Ascending aorta (tissue), 2 donors: Measurements from ENCODE around the gene SHQ1. TPM values are rescaled to one million over a fixed set of nuclear protein-coding genes. Genes with fewer than 3 reads are reported as not detected.
A peak's percentile ranks its signal among the peaks of the same experiment; 100 is the strongest.

ENCODE experiments used
- DNase-seq, 2 donors: peaks; one replicate each; pipeline ENCODE4 v3.0.0-alpha.2; 2019; ENCODE audit warnings: low spot score in 2 of 2
- H3K27ac ChIP-seq, 2 donors: fragments of 200-600 bp; sonication (generic); one replicate each; pipeline ENCODE4 v1.5.1; 2016 to 2017; ENCODE audit warnings: mild to moderate bottlenecking in 1 of 2
- H3K27me3 ChIP-seq: fragments of 200-600 bp; sonication (generic); one replicate; pipeline ENCODE4 v1.5.1; 2017
- H3K36me3 ChIP-seq, 2 donors: fragments of 200-600 bp; sonication (generic); one replicate each; pipeline ENCODE4 v1.5.1; 2016
- H3K4me1 ChIP-seq, 2 donors: fragments of 200-600 bp; sonication (generic); one replicate each; pipeline ENCODE4 v1.5.1; 2016 to 2017; ENCODE audit warnings: mild to moderate bottlenecking in 1 of 2
- H3K4me3 ChIP-seq, 2 donors: fragments of 200-600 bp; sonication (generic); one replicate each; pipeline ENCODE4 v1.5.1; 2016 to 2017; ENCODE audit warnings: mild to moderate bottlenecking in 1 of 2
- H3K9me3 ChIP-seq, 2 donors: fragments of 200-600 bp; sonication (generic); one replicate each; pipeline ENCODE4 v1.5.1; 2016
- intact Hi-C: fragments of 100-400 bp; cut with DNase I; formaldehyde crosslinking; loops from one replicate; pipeline ENCODE4 v1.15.1; 2023
- total RNA-seq: library from RNA; depleted of rRNA; stranded (reverse); fragments of >200 nt; gene quantifications from one replicate; pipeline ENCODE4 v1.1.0, GENCODE V29; 2016
- TF ChIP-seq, protein P1 (sequence below), 3 experiments: fragments of 200-600 bp in 2 of 3; fragments of 450-650 bp in 1 of 3; sonication (generic) in 2 of 3; IDR thresholded peaks; one replicate each; pipeline ENCODE4 v1.5.1; 2016 to 2019; ENCODE audit warnings: antibody characterized with exemption in 3 of 3, mild to moderate bottlenecking in 1 of 3, moderate library complexity in 1 of 3

SHQ1 gene
- total RNA-seq, 1 donor from 2014 or later: 4.2 TPM

DNA sequence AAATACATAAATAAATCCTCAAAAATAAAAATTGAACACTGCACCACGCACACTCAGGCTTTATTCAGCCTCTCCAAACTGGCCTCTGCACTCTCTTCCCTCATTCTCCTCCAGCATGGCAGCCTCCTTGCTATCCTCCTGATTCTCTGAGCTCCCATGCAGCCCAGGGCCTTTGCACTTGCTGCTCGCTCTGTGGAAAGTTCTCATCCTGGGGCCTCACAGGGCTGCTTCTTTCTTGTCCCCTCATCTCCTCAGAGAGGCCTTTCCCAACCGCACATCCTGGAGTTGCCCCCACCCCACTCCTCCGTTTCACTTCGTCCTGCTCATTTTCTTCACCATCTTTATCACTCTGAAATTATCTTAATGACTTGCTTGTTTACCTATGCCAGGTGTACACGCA is 123.0 kb downstream of the SHQ1 start:
- H3K4me1 ChIP-seq: peaks cover 0 to 11% of the 10 kb centered on the region in 2 donors
- H3K9me3 ChIP-seq: no peaks in the 10 kb centered on the region
- TF ChIP-seq, protein P1, sequence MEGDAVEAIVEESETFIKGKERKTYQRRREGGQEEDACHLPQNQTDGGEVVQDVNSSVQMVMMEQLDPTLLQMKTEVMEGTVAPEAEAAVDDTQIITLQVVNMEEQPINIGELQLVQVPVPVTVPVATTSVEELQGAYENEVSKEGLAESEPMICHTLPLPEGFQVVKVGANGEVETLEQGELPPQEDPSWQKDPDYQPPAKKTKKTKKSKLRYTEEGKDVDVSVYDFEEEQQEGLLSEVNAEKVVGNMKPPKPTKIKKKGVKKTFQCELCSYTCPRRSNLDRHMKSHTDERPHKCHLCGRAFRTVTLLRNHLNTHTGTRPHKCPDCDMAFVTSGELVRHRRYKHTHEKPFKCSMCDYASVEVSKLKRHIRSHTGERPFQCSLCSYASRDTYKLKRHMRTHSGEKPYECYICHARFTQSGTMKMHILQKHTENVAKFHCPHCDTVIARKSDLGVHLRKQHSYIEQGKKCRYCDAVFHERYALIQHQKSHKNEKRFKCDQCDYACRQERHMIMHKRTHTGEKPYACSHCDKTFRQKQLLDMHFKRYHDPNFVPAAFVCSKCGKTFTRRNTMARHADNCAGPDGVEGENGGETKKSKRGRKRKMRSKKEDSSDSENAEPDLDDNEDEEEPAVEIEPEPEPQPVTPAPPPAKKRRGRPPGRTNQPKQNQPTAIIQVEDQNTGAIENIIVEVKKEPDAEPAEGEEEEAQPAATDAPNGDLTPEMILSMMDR (IDR thresholded peaks at IDR 0.05): no peak
- no peak for DNase-seq
- H3K36me3 ChIP-seq: no peaks in the 10 kb centered on the region
- H3K27ac ChIP-seq: no peak overlapping the region
- no peaks in the 10 kb centered on the region for H3K27me3 ChIP-seq
- intact Hi-C loops: no loop called here
- no peak overlapping the region for H3K4me3 ChIP-seq

DNA sequence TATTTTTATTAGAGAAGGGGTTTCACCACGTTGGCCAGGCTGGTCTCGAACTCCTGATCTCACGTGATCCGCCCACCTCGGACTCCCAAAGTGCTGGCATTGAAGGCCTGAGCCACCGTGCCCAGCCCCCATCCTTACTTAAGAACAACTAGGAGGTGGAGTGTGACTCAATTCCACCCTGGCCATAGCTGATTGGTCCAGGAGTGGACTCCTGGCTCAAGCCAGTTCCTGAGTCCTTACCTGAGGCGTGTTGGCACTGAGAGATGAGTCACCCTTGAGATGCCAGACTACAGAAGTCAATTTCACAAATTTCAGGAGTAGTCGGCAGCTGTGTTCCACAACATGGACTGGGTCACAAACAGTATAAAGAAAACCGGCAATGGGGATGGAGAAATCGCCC is 124.2 kb downstream of the SHQ1 start:
- H3K27ac ChIP-seq: peak overlapping the region in 1 of 2 donors; percentile 68

DNA sequence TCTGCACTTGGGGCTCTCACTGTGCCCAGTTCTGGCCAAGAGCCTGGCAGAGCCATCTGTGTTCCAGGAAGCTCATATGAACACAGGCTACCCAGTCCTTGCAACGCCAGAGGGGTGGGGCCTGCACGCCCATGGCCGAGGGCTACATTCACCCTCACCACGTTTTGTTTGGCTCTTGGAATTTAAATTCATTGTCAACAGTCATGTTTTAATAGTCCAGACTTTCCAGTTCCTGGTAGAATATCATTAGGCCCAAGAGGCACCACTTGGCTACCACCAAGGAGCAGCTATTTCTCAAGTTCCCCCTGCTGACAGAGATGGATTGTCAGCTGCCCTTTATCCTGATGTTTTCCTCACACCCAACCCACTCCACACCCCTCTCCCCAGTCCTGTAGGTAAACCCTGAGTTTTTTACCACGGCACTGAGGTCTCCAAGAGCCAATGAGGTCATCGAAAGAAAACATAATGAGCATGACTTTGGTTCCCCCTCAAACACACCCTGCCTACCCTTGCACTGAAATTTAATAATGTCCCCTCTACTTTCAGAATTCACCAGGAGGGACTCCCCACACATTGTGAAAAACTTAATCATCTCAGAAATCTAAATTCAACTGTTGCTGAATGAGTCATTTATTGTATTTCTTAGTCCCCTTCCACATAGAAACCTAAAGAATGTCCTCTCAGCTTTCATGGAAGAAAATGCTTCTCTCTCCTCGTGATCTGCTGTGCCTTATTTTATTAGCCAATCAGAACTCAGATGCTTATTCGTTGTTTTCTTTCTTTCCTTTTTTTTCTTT is 125.1 kb downstream of the SHQ1 start:
- DNase-seq: peak in 1 of 2 donors; percentile 66
- TF ChIP-seq, protein P1 (IDR thresholded peaks at IDR 0.05): no peak
- Histone ChIP-seq H3K36me3 (no peaks in the 10 kb centered on the region), H3K27ac (peak overlapping the region; percentile 54 to 68), H3K27me3 (no peaks in the 10 kb centered on the region), H3K9me3 (no peaks in the 10 kb centered on the region), H3K4me1 (peaks cover 0 to 11% of the 10 kb centered on the region in 2 donors), H3K4me3 (no peak overlapping the region)
- intact Hi-C loops: no loop called here

More for the DNA sequence above, 124.2 kb downstream of the SHQ1 start:
- Histone ChIP-seq H3K27me3 (no peaks in the 10 kb centered on the region), H3K4me3 (no peak overlapping the region), H3K9me3 (no peaks in the 10 kb centered on the region), H3K36me3 (no peaks in the 10 kb centered on the region), H3K4me1 (peaks cover 0 to 11% of the 10 kb centered on the region in 2 donors)
- intact Hi-C loops: no loop called here
- TF ChIP-seq, protein P1 (IDR thresholded peaks at IDR 0.05): no peak
- DNase-seq: no peak

DNA sequence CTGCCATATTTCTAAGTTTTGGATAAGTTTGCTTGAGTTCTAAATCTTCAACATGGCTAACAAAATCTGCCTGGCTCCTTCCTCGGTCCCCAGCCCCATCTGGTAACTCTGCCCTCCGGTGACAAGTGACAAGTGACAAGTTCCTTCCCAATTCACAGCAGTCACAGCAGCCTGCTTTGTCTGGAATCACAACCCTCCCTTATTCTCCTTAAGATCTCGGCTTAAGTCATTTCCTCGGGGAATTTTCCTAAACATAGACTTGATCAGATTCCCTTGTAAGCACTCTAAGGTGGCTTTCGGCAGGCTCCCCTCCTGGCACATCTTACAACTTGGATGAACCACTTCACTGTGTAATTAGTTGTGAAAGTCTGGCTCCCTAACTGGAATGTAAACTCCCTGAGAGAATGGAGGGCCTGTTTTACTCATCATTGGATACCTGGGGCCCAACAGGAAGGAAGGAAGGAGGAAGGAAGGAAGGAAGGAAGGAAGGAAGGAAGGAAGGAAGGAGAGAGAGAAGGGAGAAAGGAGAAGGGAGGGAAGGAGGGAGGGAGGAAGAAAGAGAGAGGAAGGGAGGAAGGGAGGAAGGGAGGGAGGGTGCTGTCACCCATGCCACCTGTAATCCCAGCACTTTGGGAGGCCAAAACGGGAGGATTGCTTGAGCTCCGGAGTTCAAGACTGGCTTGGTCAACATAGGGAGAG is 126.4 kb downstream of the SHQ1 start:
- Histone ChIP-seq H3K4me1 (peaks cover 0 to 11% of the 10 kb centered on the region in 2 donors), H3K27ac (no peak overlapping the region), H3K9me3 (no peaks in the 10 kb centered on the region), H3K4me3 (no peak overlapping the region), H3K36me3 (no peaks in the 10 kb centered on the region), H3K27me3 (no peaks in the 10 kb centered on the region)
- TF ChIP-seq, protein P1 (IDR thresholded peaks at IDR 0.05): no peak
- intact Hi-C loops: no loop called here
- no peak for DNase-seq

DNA sequence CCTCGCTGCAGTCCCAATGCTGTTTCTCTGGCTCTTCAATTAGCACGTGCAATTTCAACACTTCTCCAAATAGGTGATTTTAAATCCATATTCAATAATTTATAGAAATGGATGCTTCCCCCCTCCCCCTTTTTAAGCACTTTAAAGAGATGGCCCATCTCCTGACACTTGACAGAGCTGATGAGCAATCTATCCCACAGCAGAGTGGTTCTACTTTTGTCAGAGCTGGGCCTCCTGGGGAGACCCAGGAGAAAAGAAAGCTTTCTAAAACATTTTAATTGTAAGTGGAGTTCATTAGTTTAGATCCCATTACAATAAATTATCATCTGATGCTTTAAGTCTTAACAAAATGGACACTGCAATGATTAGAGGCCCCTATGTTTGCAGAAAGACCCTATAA is 127.7 kb downstream of the SHQ1 start:
- TF ChIP-seq, protein P1 (IDR thresholded peaks at IDR 0.05): no peak
- DNase-seq: no peak
- Histone ChIP-seq H3K4me1 (peaks cover 0 to 11% of the 10 kb centered on the region in 2 donors), H3K27me3 (no peaks in the 10 kb centered on the region), H3K9me3 (peaks cover 0 to 1% of the 10 kb centered on the region in 2 donors), H3K4me3 (no peak overlapping the region), H3K27ac (no peak overlapping the region), H3K36me3 (no peaks in the 10 kb centered on the region)
- intact Hi-C loops: no loop called here
